Endodermal cell (in vitro differentiated cells): ENCODE measurements around the gene MRPS33. TPM values are rescaled to one million over a fixed set of nuclear protein-coding genes. Genes with fewer than 3 reads are reported as not detected.
"Not testable (repeated sequence)": the region's sequence is repeated elsewhere in the genome, so short reads cannot be mapped to it uniquely, and the experiment has no call there.

Experiments used
- DNase-seq: peaks from one replicate; pipeline ENCODE4 v3.0.0-alpha.2; 2017
- H3K27ac ChIP-seq: 2 replicates; pipeline ENCODE4 v1.5.1; 2013; ENCODE audit warnings: mild to moderate bottlenecking, low read depth, low read length, moderate library complexity
- H3K27me3 ChIP-seq: 2 replicates; pipeline ENCODE4 v1.6.1; 2013; ENCODE audit warnings: mild to moderate bottlenecking, low read length, moderate library complexity; ENCODE audit not compliant: insufficient read depth, control insufficient read depth, poor library complexity, severe bottlenecking
- H3K36me3 ChIP-seq: 2 replicates; pipeline ENCODE4 v1.7.0; 2013; ENCODE audit warnings: mild to moderate bottlenecking, low read length, moderate library complexity; ENCODE audit not compliant: control insufficient read depth, insufficient read depth
- H3K4me1 ChIP-seq: one replicate; pipeline ENCODE4 v1.7.0; 2013; ENCODE audit warnings: low read length; ENCODE audit not compliant: control insufficient read depth, insufficient read depth
- H3K4me3 ChIP-seq: 2 replicates; pipeline ENCODE4 v1.5.1; 2013; ENCODE audit warnings: mild to moderate bottlenecking, low read length, moderate library complexity
- H3K9ac ChIP-seq: 2 replicates; pipeline ENCODE4 v1.6.1; 2013; ENCODE audit warnings: mild to moderate bottlenecking, low read length, moderate library complexity; ENCODE audit not compliant: poor library complexity, severe bottlenecking; ENCODE audit errors: extremely low read depth
- H3K9me3 ChIP-seq: 2 replicates; pipeline ENCODE4 v1.6.1; 2013; ENCODE audit warnings: mild to moderate bottlenecking, low read length, moderate library complexity; ENCODE audit not compliant: control insufficient read depth
- H3K27ac Mint-ChIP-seq: 2 replicates; pipeline ENCODE4 v1.8.0; 2020; ENCODE audit warnings: mixed read lengths
- H3K27me3 Mint-ChIP-seq: 2 replicates; pipeline ENCODE4 v1.8.0; 2021; ENCODE audit warnings: mild to moderate bottlenecking, mixed read lengths; ENCODE audit not compliant: insufficient read depth
- H3K36me3 Mint-ChIP-seq: 2 replicates; pipeline ENCODE4 v1.8.0; 2020; ENCODE audit warnings: low read depth, mixed read lengths
- H3K4me1 Mint-ChIP-seq: 2 replicates; pipeline ENCODE4 v1.8.0; 2020; ENCODE audit warnings: mixed read lengths
- H3K4me3 Mint-ChIP-seq: 2 replicates; pipeline ENCODE4 v1.8.0; 2020; ENCODE audit warnings: mild to moderate bottlenecking, moderate library complexity, mixed read lengths
- H3K9me3 Mint-ChIP-seq: 2 replicates; pipeline ENCODE4 v1.8.0; 2020; ENCODE audit warnings: mild to moderate bottlenecking, mixed read lengths
- CTCF ChIP-seq: fragments of 200-600 bp; sonication (generic); conservative IDR thresholded peaks from 2 replicates; pipeline ENCODE4 v1.5.0; 2021; ENCODE audit warnings: antibody characterized with exemption, mild to moderate bottlenecking
- WGBS, 2 experiments: methylation state at CpG; one replicate each; pipeline versions ENCODE4 v1.1.5 to v1.1.7; 2013; ENCODE audit warnings: missing lambda C conversion rate in 2 of 2, mixed read lengths in 1 of 2; ENCODE audit not compliant: insufficient coverage in 1 of 2, insufficient read length in 1 of 2; 5-methylcytosine and 5-hydroxymethylcytosine counted together
- total RNA-seq, 2 donors: library from RNA; stranded (reverse); fragmentation: NEBNext Ultra II Directional in 1 of 2; extraction: Animal tissue kit (Norgen Biotek cat#: 25700) in 1 of 2; gene quantifications; 2 replicates in 1 of 2; 3 replicates in 1 of 2; pipeline ENCODE4 v1.2.1, GENCODE V29; 2021

Gene MRPS33
- total RNA-seq, 2 donors from 2014 or later = 57.0 to 60.2 TPM

- Mint-ChIP-seq H3K36me3 (no peaks in the 10 kb centered on the region), H3K27me3 (no peaks in the 10 kb centered on the region), H3K9me3 (no peaks in the 10 kb centered on the region), H3K27ac (no peak overlapping the region), H3K4me3 (no peak overlapping the region), H3K4me1 (no peaks in the 10 kb centered on the region)
- H3K9ac ChIP-seq = no peak overlapping the region
- no peaks in the 10 kb centered on the region for H3K4me1 ChIP-seq
- H3K36me3 ChIP-seq = no peaks in the 10 kb centered on the region
- no peak for DNase-seq
- TF ChIP-seq CTCF = no peak
- WGBS, 2 experiments = 71 to 83% methylated on average over 2 of the region's 2 CpGs
- H3K27me3 ChIP-seq = no peaks in the 10 kb centered on the region
- no peaks in the 10 kb centered on the region for H3K9me3 ChIP-seq
- H3K27ac ChIP-seq = no peak overlapping the region
- H3K4me3 ChIP-seq = no peak overlapping the region
Measured at GRCh38 chr7:140967438-140967837, 47.3 kb downstream of the MRPS33 start.

GRCh38 chr7:140966561-140967233 lies 48.1 kb downstream of the MRPS33 start:
- no peak overlapping the region for H3K4me3 Mint-ChIP-seq
- 68 to 70% methylated on average over 3 to 5 of the region's 5 CpGs for WGBS, 2 experiments
- Histone ChIP-seq H3K9me3 (no peaks in the 10 kb centered on the region), H3K4me1 (no peaks in the 10 kb centered on the region), H3K36me3 (no peaks in the 10 kb centered on the region), H3K27ac (no peak overlapping the region), H3K9ac (no peak overlapping the region), H3K4me3 (no peak overlapping the region), H3K27me3 (no peaks in the 10 kb centered on the region)
- DNase-seq = no peak
- no peaks in the 10 kb centered on the region for H3K27me3 Mint-ChIP-seq
- peak; percentile 30 for TF ChIP-seq CTCF
- peaks cover 1% of the 10 kb centered on the region for H3K9me3 Mint-ChIP-seq
- H3K4me1 Mint-ChIP-seq = no peaks in the 10 kb centered on the region
- no peak overlapping the region for H3K27ac Mint-ChIP-seq
- no peaks in the 10 kb centered on the region for H3K36me3 Mint-ChIP-seq

DNA sequence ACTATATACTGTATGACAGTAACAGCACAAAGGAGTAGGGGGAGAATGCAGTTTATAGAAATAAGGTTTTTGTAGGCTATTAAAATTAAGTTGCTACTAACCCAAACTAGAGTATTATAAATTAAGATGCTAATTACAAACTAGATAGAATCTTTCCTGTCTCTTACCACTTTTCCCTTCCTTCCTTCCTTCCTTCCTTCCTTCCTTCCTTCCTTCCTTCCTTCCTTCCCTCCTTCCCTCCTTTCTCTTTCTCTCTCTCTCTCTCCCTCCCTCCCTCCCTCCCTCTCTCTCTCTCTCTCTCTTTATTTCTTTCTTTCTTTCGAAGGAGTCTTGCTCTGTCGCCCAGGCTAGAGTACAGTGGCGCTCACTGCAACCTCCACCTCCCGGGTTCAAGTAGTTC lies 53.6 kb downstream of the MRPS33 start:
- Histone ChIP-seq H3K27ac (no peak overlapping the region), H3K27me3 (no peaks in the 10 kb centered on the region), H3K9me3 (peaks cover 12% of the 10 kb centered on the region), H3K9ac (no peak overlapping the region), H3K4me1 (no peaks in the 10 kb centered on the region), H3K36me3 (no peaks in the 10 kb centered on the region), H3K4me3 (no peak overlapping the region)
- Mint-ChIP-seq H3K4me1 (no peaks in the 10 kb centered on the region), H3K27ac (no peak overlapping the region), H3K9me3 (peaks cover 20% of the 10 kb centered on the region), H3K4me3 (no peak overlapping the region), H3K36me3 (no peaks in the 10 kb centered on the region), H3K27me3 (no peaks in the 10 kb centered on the region)
- no peak for TF ChIP-seq CTCF
- 92 to 100% methylated on average over 2 to 4 of the region's 4 CpGs for WGBS, 2 experiments
- no peak for DNase-seq

GRCh38 chr7:140956997-140957396 lies 57.8 kb downstream of the MRPS33 start:
- 95 to 98% methylated on average over 5 to 25 of the region's 25 CpGs for WGBS, 2 experiments

More at GRCh38 chr7:140956997-140957396, 57.8 kb downstream of the MRPS33 start:
- not testable (repeated sequence) for H3K4me1 Mint-ChIP-seq, H3K27ac Mint-ChIP-seq, H3K9ac ChIP-seq, H3K36me3 ChIP-seq, H3K27me3 ChIP-seq, H3K36me3 Mint-ChIP-seq, H3K4me1 ChIP-seq, H3K4me3 Mint-ChIP-seq, H3K4me3 ChIP-seq, H3K27me3 Mint-ChIP-seq, DNase-seq, H3K27ac ChIP-seq
- peaks cover 12% of the 10 kb centered on the region for H3K9me3 ChIP-seq
- peaks cover 23% of the 10 kb centered on the region for H3K9me3 Mint-ChIP-seq
